HL-60 (cell line): ENCODE data around the gene PPP1R7.

Experiments
- CTCF ChIP-seq: IDR thresholded peaks from one replicate; pipeline ENCODE4 v1.5.1; 2011; ENCODE audit warnings: low read length, control low read depth, inconsistent platforms; ENCODE audit not compliant: insufficient read depth
- GABPA ChIP-seq: IDR thresholded peaks from 2 replicates; pipeline ENCODE4 v1.6.1; 2012; ENCODE audit warnings: low read depth

GRCh38 chr2:241211276-241211675, 61.0 kb downstream of the PPP1R7 start:
- TF ChIP-seq CTCF, result no peak
- TF ChIP-seq GABPA, result no peak
